PFSK-1 (cell line): ENCODE measurements around the gene KRTAP12-2.

ENCODE experiments used
- FOXP2 ChIP-seq: optimal IDR thresholded peaks from 2 replicates; pipeline ENCODE3; 2011; ENCODE audit warnings: borderline replicate concordance, control low read depth, inconsistent platforms; ENCODE audit not compliant: insufficient read depth; ENCODE audit errors: extremely low read length, extremely low read depth
- POLR2AphosphoS5 ChIP-seq: IDR thresholded peaks from 2 replicates; pipeline ENCODE4 v1.6.1; 2012; ENCODE audit warnings: low read depth, mild to moderate bottlenecking, control low read depth, low read length, moderate library complexity
- SIN3A ChIP-seq: IDR thresholded peaks from 2 replicates; pipeline ENCODE4 v1.6.1; 2012; ENCODE audit warnings: mild to moderate bottlenecking, low read length, moderate library complexity, borderline replicate concordance; ENCODE audit not compliant: insufficient read depth
- TAF1 ChIP-seq: IDR thresholded peaks from 2 replicates; pipeline ENCODE4 v1.6.1; 2012; ENCODE audit warnings: low read length, control low read depth, borderline replicate concordance; ENCODE audit not compliant: insufficient read depth

- no peak for TF ChIP-seq POLR2AphosphoS5
- no peak for TF ChIP-seq FOXP2
- no peak for TF ChIP-seq TAF1
- TF ChIP-seq SIN3A = no peak
These were observed 2.0 kb downstream of the KRTAP12-2 start for GRCh38 chr21:44664691-44665090.
